Dermis microvascular lymphatic vessel endothelial cell (primary cell): Measurements from ENCODE around the gene XRRA1. TPM values are rescaled to one million over a fixed set of nuclear protein-coding genes. Genes with fewer than 3 reads are reported as not detected.
"Not testable (repeated sequence)": the region's sequence is repeated elsewhere in the genome, so short reads cannot be mapped to it uniquely, and the experiment has no call there.

Experiments used
- DNase-seq, 2 donors: peaks; one replicate each; pipeline versions ENCODE4 v3.0.0 to v3.0.0-alpha.2; 2010; ENCODE audit warnings: low read depth in 2 of 2
- total RNA-seq: library from RNA; depleted of rRNA; stranded (reverse); fragments of >200 nt; gene quantifications from 2 replicates; pipeline ENCODE4 v1.2.1, GENCODE V29; 2014

XRRA1 gene
- total RNA-seq, result 4.2 and 6.2 TPM in 2 replicates

GRCh38 chr11:74948898-74949752 lies at the start of gene XRRA1, which contains the start of gene SPCS2:
Gene XRRA1, minus strand, starts transcription at chr11:74949091. Its CDS starts 8,213 bp downstream, at chr11:74940878.
Gene SPCS2, plus strand, starts transcription at chr11:74949266. Its CDS starts 20 bp downstream, at chr11:74949286.
- peak; percentile 96 to 99 for DNase-seq

GRCh38 chr11:74992852-74993251 lies 44.0 kb upstream of the XRRA1 start:
- no peak for DNase-seq

DNA sequence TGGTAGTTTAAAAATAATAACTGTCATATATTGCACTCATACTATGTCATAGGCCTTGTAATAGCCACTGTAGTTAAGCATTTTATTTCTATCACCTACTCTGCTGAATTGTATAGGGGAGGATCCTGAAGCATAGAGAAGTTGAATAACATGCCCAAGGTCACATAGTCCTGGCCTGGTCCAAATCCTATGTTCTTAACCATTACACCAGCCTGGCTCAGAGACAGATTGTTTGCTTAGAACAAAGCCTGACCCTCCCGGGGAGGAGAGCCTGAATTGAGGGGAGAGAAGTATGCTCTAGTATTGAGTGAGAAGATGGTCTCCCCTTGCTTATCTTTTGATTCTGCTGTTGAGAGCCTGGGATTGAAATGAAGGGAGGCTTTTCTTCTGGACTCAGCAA lies 42.0 kb upstream of the XRRA1 start:
- DNase-seq, result no peak

GRCh38 chr11:74990150-74990549 lies 41.3 kb upstream of the XRRA1 start:
- DNase-seq, result not testable (repeated sequence)

- no peak for DNase-seq
Measured at GRCh38 chr11:74989260-74989638, 40.4 kb upstream of the XRRA1 start.

DNA sequence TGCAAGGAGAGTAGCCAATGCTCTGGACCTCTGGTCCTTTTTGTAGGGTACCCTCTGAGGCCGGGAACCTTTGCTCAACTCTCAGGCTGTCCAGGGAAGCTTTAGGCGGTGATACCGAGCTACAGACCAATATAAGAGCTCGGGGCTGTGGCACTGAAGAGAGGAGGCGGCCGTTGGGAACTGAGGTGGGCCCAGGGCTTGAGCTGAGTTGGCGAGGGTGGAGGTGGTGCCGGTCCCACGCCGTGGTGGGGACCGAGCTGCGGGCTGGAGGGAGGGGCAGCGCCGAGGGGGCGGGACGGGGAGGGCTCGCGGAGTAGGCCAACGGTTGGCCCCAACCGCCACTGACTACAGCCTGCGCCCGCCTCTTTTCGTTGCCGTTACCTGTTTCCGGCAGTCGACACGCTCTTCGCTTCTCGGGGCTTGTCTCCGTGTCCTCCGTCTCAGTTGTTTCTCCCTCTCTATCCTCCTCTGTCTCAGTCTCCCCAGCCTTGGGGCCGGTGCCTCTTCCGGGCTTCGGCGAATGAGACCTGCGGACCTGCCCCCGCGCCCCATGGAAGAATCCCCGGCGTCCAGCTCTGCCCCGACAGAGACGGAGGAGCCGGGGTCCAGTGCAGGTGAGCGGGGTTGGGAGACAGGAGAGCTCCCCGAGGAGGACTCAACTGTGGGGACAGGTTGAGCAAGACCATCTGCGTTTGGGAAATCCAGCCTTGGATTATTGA lies 39.8 kb upstream of the XRRA1 start, which contains the start of gene NEU3:
NEU3 (plus strand) TSS at position 393 of the 719 bp plus-strand sequence; CDS start at position 521, 128 bp downstream.
- peak; percentile 32 to 86 for DNase-seq

DNA sequence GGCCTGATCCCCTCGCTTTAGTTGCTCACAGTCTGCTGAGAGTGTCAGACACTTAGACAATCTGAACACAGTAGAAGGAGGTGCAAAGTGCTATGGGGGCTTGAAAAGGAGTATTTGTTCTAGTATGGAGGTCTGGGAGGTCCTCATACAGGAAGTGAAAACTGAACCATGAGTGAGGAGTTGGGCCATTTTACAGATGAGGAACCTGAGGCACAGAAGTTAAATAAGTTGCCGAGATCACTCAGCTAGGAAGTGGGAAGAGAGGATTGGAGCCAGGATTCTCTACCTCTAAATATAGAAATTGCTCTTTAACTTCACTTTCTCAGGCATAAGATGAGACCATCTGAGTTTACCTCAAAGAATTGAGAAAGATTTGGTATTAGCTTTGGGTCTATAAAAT lies 35.8 kb upstream of the XRRA1 start:
- no peak for DNase-seq

DNA sequence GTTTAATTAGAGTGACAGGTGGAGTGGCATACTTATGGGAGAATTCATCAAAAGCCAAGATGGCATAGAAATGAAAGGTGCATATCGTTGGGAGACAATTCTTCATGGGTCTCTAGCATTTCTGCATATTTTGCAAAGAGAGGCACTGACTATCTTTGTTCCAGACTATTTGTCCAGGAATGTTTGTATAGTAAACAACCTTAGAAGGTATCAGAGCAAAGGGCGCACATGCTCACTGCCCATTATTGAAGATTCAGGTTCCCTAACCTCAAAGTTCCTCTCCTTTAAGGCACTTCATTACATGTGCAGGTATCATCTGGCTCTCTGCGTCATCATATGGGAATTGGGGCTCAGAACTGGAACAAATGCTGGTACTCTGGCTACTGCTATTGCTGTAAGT lies 35.2 kb upstream of the XRRA1 start:
- DNase-seq, result no peak

- no peak for DNase-seq
Measured at GRCh38 chr11:74981888-74982287, 33.0 kb upstream of the XRRA1 start.

- DNase-seq, result no peak
Measured at GRCh38 chr11:74980634-74981033, 31.7 kb upstream of the XRRA1 start.

GRCh38 chr11:74978041-74978440 lies 29.1 kb upstream of the XRRA1 start:
- DNase-seq, result peak; percentile 58 to 77

GRCh38 chr11:74971424-74971823 lies 22.5 kb upstream of the XRRA1 start:
- no peak for DNase-seq

DNA sequence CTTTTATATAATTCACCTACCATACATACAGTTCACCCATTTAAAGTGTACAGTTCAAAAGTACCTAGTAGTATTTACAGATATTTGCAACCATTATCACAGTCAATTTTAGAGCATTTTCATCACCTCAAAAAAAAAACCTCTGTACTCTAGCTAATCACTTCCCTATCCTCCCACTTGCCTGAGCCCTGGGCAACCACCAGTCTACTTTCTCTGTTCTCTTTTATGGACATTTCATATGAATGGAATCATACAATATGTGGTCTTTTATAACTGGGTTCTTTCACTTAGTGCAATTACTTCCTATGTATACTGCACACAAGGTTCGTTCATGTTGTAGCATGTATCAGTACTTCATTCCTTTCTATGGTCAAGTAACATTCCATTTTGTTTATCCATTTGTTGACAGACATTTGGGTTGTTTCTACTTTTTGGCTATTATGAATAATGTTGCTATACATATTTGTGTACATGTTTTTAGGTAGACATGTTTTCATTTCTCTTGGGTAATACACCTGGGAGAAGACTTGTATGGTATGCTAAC lies 22.0 kb upstream of the XRRA1 start:
- DNase-seq, result no peak

- peak in 1 of 2 donors; percentile 54 for DNase-seq
Measured at GRCh38 chr11:74966651-74967050, 17.8 kb upstream of the XRRA1 start.

DNA sequence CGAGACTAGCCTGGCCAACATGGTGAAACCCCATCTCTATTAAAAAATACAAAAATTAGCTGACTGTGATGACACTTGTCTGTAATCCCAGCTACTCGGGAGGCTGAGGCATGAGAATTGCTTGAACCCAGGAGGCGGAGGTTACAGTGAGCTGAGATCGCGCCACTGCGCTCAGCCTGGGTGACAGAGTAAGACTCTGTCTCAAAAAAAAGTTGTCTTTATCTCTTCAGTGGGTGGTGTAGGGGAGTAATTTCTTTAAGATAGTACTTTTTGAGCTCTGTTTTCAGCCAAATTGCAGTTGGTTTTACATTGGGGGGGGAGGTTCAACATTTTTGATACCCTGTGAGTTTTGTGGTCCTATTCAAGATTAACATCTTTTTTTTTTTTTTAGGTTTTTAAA lies 11.2 kb upstream of the XRRA1 start:
- DNase-seq, result not testable (repeated sequence)

DNA sequence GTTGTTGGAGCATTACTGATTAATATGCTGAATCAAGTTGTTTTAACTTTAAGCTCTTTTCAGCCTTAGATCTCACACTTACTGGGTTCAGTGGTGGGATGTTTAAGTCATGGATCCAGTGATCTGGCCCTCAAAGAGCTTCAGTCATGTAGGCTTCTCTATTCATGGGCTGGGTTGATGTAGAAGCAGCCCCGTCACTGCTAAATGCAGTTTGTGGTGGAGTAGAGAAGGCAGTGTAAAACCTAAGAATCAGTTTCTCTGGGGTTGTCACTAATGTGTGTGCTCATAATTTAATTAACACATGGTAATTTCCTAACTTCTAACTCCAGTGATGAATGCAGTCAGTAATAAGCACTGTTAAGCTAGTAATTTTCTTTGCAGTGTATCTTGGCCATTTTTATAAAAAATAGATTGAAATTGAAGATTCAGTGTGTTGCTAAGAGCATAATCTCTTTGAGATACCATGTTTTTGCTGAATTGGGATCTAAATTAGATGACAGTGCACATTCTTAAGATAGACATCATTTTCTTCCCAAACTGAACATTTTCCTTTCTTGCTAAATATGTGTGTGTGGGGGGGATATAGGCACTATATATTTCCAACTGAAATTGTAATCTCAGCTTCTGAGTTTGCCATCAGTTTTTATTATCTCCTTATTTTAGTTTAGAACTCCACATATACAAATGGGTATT lies 9.2 kb upstream of the XRRA1 start:
- no peak for DNase-seq

DNA sequence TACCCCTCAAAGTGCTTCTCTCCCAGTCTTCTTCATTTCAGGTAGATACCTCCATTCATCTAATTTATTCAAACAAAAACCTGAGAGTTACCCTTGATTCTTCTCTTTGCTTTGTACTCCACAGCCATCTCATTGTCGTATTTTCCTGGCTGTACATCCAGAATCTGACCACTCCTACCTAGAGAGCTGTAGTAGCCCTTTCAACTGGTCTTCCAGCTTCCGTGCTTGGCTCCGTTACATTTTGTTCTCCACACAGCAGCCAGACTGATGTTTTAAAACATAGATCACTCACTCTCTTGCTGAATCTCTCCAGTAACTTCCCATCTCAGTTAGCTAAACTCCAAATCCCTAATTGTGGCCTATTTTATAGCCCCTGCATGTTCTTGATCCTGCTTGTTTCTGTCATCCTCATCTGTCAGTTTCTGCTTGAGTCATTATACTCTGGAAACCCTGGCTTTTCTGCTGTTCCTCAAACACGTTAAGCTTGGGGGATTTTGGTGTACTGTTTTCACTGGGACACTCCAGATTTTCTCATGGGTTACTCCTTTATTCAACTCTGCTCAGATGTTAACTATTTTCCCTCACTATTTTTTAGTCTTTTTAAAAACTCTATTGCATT lies 7.6 kb upstream of the XRRA1 start:
- DNase-seq, result no peak

DNA sequence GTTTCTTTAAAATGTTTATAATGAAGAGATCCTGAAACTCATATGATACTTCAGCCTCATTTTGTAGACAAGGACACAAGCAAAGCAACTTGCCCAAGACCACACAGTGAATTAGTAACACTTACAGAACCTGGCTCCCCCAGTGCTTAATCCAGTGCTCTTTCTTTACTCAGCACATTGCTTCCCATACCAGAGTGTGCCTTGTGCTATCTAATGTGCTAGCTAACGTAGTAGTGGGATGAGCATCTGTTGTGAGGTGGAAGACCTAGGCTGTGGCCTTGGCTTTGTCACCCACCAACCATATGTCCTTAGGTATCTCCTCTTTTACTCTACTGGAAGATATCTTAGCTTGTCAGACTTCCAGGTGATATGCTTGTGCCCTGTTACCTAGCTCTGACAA lies 5.3 kb upstream of the XRRA1 start:
- no peak for DNase-seq

GRCh38 chr11:74953451-74953850 lies 4.6 kb upstream of the XRRA1 start:
- DNase-seq, result no peak

- DNase-seq, result no peak
Measured at GRCh38 chr11:74952752-74953151, 3.9 kb upstream of the XRRA1 start.

GRCh38 chr11:74951226-74951625 lies 2.3 kb upstream of the XRRA1 start:
- no peak for DNase-seq
